Activated T-cell treated with anti-CD3 and anti-CD28 coated beads, Interleukin-2, amount 50 U/mL, for 72 hours (primary cell): ENCODE results near the gene TXNDC11. TPM values are rescaled to one million over a fixed set of nuclear protein-coding genes. Genes with fewer than 3 reads are reported as not detected.

Experiments used
- ATAC-seq, 2 donors: fragments of 150-1000 bp; cut with Tn5 transposase; replicated peaks in 1 of 2; 2 replicates each; pipeline ENCODE4 v1.10.0; 2021; ENCODE audit warnings: moderate library complexity in 2 of 2, mild to moderate bottlenecking in 1 of 2
- DNase-seq, 2 donors: peaks; one replicate each; pipeline ENCODE4 v3.0.0; 2021 to 2022; ENCODE audit warnings: mixed read lengths in 1 of 2
- H3K27ac Mint-ChIP-seq: one replicate; pipeline ENCODE4 v1.8.0; 2022; ENCODE audit warnings: mild to moderate bottlenecking, moderate library complexity, mixed read lengths
- H3K27me3 Mint-ChIP-seq: one replicate; pipeline ENCODE4 v1.8.0; 2022; ENCODE audit warnings: low read depth, mixed read lengths
- H3K36me3 Mint-ChIP-seq, 2 donors: one replicate each; pipeline ENCODE4 v1.8.0; 2022; ENCODE audit warnings: mixed read lengths in 2 of 2, mild to moderate bottlenecking in 1 of 2; ENCODE audit not compliant: insufficient read depth in 2 of 2
- H3K4me1 Mint-ChIP-seq: one replicate; pipeline ENCODE4 v1.8.0; 2022; ENCODE audit warnings: low read depth, mixed read lengths
- H3K4me3 Mint-ChIP-seq, 2 donors: one replicate each; pipeline ENCODE4 v1.8.0; 2022; ENCODE audit warnings: mild to moderate bottlenecking in 2 of 2, mixed read lengths in 2 of 2, moderate library complexity in 2 of 2
- H3K9me3 Mint-ChIP-seq, 2 donors: one replicate each; pipeline ENCODE4 v1.8.0; 2022; ENCODE audit warnings: mixed read lengths in 2 of 2
- total RNA-seq, 2 donors: library from RNA; stranded (reverse); gene quantifications; one replicate each; pipeline ENCODE4 v1.2.3, GENCODE V29; 2022

TXNDC11 gene
- total RNA-seq, 2 donors from 2014 or later, result 34.7 to 41.5 TPM

DNA sequence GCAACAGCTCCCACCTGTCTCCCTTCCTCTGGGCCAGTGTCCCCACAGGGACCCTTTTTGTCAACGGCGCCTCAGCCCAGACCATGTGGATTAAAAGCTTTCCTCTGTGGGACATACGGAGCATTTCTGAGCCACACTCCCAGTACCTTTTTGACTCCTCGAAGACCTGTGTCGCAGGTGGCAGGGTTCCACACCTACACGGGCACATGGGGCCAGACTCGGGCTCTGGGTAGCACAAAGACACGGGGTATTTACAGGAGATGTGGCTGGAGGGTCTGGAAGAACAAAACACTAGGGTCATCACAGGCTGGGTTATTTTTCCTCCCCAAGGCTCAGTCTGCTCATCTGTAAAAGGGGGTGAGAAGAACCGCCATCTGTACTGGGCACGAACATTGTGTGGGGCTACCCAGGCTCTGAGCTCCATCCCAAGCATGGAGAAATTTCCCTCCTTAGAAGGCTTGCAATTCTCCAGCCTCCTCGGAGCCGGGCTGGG, 106.9 kb downstream of the TXNDC11 start:
- DNase-seq (no peak), ATAC-seq (no peak)
- Mint-ChIP-seq H3K4me1 (peaks cover 7% of the 10 kb centered on the region), H3K4me3 (no peak overlapping the region), H3K36me3 (no peaks in the 10 kb centered on the region), H3K9me3 (no peaks in the 10 kb centered on the region), H3K27ac (no peak overlapping the region), H3K27me3 (no peaks in the 10 kb centered on the region)

GRCh38 chr16:11635113-11635652, 107.5 kb downstream of the TXNDC11 start:
- no peak overlapping the region for H3K27ac Mint-ChIP-seq
- H3K27me3 Mint-ChIP-seq, result no peaks in the 10 kb centered on the region
- DNase-seq (no peak), ATAC-seq (no peak)
- no peaks in the 10 kb centered on the region for H3K9me3 Mint-ChIP-seq
- H3K4me3 Mint-ChIP-seq, result no peak overlapping the region
- peaks cover 11% of the 10 kb centered on the region for H3K4me1 Mint-ChIP-seq
- no peaks in the 10 kb centered on the region for H3K36me3 Mint-ChIP-seq

DNA sequence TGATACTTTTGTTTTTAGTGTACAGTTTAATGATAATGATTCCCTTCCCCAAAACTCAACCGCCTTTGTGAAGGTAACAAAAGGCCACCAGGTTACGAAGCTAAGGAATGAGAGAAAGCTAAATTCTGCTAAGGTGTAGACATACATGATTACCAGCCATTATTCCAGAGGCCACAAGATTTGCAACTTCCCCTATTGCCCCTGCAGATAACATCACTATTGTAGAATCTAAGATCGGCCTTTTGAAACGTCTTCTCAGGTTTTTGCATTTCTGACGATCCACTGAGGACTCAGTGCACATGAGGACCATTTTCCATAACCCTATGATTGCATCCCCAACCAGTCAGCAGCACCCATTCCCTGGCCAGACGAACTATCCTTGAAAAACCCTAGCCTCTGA, 108.3 kb downstream of the TXNDC11 start:
- H3K27me3 Mint-ChIP-seq, result no peaks in the 10 kb centered on the region
- no peaks in the 10 kb centered on the region for H3K36me3 Mint-ChIP-seq
- no peak overlapping the region for H3K27ac Mint-ChIP-seq
- ATAC-seq (no peak), DNase-seq (no peak)
- H3K4me1 Mint-ChIP-seq, result peaks cover 20% of the 10 kb centered on the region
- H3K4me3 Mint-ChIP-seq, result no peak overlapping the region
- no peaks in the 10 kb centered on the region for H3K9me3 Mint-ChIP-seq

DNA sequence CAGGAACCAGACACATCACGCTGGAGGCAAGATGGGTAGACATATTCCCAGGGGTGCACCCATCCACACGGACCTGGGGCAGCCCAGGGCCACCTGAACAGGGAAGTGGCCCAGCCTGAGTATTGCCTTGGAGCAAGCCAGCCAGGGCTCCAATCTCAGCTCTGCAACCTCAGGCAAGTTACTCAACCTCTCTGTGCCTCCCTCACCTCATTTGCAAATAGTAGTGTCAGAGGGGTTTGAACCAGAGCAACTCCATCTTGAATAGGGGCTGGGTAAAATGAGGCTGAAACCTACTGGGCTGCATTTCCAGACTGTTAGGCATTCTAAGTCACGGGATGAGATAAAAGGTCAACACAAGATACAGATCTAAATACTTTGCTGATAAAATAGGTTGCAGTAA, 109.5 kb downstream of the TXNDC11 start:
- no peak for DNase-seq
- Mint-ChIP-seq H3K9me3 (no peaks in the 10 kb centered on the region), H3K27ac (no peak overlapping the region), H3K27me3 (no peaks in the 10 kb centered on the region), H3K4me3 (no peak overlapping the region), H3K36me3 (no peaks in the 10 kb centered on the region), H3K4me1 (peaks cover 32% of the 10 kb centered on the region)
- ATAC-seq, result no peak

- no peaks in the 10 kb centered on the region for H3K27me3 Mint-ChIP-seq
- H3K4me3 Mint-ChIP-seq, result no peak overlapping the region
- DNase-seq, result no peak
- no peak for ATAC-seq
- H3K27ac Mint-ChIP-seq, result no peak overlapping the region
- no peaks in the 10 kb centered on the region for H3K9me3 Mint-ChIP-seq
- peaks cover 35% of the 10 kb centered on the region for H3K4me1 Mint-ChIP-seq
- H3K36me3 Mint-ChIP-seq, result no peaks in the 10 kb centered on the region
Measured at GRCh38 chr16:11632455-11632939, 110.2 kb downstream of the TXNDC11 start.

DNA sequence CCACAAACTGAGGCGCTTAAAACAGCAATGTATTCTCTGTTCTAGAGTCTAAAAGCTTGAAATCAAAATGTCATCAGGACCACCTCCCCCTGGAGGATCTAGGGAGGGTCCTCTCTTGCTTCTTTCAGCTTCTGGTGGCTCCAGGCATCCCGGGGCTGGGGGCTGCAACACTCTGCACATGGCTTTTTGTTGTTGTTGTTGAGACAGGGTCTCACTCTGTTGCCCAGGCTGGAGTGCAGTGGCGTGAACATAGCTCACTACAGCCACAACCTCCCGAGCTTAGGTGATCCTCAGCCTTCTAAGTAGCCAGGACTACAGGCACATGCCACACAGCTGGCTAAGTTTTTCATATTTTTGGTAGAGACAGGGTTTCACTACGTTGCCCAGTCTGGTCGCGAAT, 111.4 kb downstream of the TXNDC11 start:
- no peak for DNase-seq

GRCh38 chr16:11630768-11631056, 111.9 kb downstream of the TXNDC11 start:
- no peak overlapping the region for H3K27ac Mint-ChIP-seq
- H3K4me1 Mint-ChIP-seq, result peaks cover 40% of the 10 kb centered on the region
- DNase-seq, result no peak
- no peaks in the 10 kb centered on the region for H3K27me3 Mint-ChIP-seq
- no peaks in the 10 kb centered on the region for H3K9me3 Mint-ChIP-seq
- H3K36me3 Mint-ChIP-seq, result no peaks in the 10 kb centered on the region
- no peak for ATAC-seq
- H3K4me3 Mint-ChIP-seq, result no peak overlapping the region

More for the DNA sequence above, 111.4 kb downstream of the TXNDC11 start:
- Mint-ChIP-seq H3K27ac (no peak overlapping the region), H3K4me3 (no peak overlapping the region), H3K9me3 (no peaks in the 10 kb centered on the region), H3K27me3 (no peaks in the 10 kb centered on the region), H3K4me1 (peaks cover 40% of the 10 kb centered on the region), H3K36me3 (no peaks in the 10 kb centered on the region)
- no peak for ATAC-seq

DNA sequence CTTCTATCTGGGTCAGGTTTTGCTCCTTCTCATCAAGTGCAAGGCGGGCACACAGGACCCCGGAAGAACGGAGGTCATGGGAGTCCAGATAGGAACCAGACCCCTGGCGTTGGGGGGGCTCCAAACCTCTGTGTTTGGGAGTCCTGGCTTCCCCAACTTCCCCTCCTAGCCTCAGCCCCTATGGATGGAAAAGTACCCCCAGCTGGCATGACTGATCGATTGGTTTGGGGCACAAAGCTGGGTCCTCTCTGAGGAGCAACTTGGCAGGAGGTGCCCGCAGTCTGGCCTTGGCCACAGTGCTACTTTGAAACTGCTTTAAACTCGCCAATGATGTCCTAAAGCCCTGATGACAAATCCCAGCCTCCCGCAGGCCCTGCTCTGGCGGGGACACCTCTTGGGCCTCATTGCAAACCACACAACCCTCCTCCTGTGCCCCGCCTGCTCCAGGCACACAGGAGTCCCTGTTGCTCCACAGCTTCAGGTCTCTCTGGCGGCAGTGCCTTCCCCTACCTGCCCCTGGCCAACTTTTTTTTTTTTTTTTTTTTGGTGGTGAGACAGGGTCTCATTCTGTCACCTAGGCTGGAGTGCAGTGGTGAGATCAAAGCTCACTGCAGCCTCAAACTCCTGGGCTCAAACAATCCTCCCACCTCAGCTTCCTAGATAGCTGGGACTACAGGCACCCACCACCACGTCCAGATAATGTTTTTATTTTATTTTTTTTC, 112.5 kb downstream of the TXNDC11 start:
- Mint-ChIP-seq H3K4me3 (no peak overlapping the region), H3K9me3 (no peaks in the 10 kb centered on the region), H3K27ac (no peak overlapping the region), H3K4me1 (peaks cover 43% of the 10 kb centered on the region), H3K36me3 (no peaks in the 10 kb centered on the region), H3K27me3 (no peaks in the 10 kb centered on the region)
- no peak for DNase-seq
- no peak for ATAC-seq

Other genes starting within 250 kb of the TXNDC11 start
- gene LITAF, start 155.9 kb downstream of the TXNDC11 start, total RNA-seq, result 100 to 1,000 TPM; 110 to 137 TPM
- gene SNN, start 74.4 kb downstream of the TXNDC11 start, total RNA-seq, result 10 to 100 TPM; 10.4 to 11.6 TPM
- 100 to 1,000 TPM in 1 of 2 donors, 10 to 100 TPM in 1; 96.3 to 105 TPM for gene ZC3H7A, start 54.4 kb upstream of the TXNDC11 start, total RNA-seq
- gene RSL1D1, start 108.7 kb upstream of the TXNDC11 start, total RNA-seq, result 100 to 1,000 TPM; 267 to 360 TPM
- 100 to 1,000 TPM; 174 to 183 TPM for gene GSPT1, start 173.1 kb upstream of the TXNDC11 start, total RNA-seq
- 10 to 100 TPM; 13.3 to 17.3 TPM for gene NPIPB2, start 199.2 kb upstream of the TXNDC11 start, total RNA-seq
- gene TNFRSF17, start 222.4 kb upstream of the TXNDC11 start, total RNA-seq, result not detected
- gene SNX29, start 233.9 kb upstream of the TXNDC11 start, total RNA-seq, result 10 to 100 TPM; 10.1 to 13.4 TPM